Measurements from ENCODE around the gene LAMA3.
"Not testable (repeated sequence)": the region's sequence is repeated elsewhere in the genome, so short reads cannot be mapped to it uniquely, and the experiment has no call there.

LAMA3 gene

DNA sequence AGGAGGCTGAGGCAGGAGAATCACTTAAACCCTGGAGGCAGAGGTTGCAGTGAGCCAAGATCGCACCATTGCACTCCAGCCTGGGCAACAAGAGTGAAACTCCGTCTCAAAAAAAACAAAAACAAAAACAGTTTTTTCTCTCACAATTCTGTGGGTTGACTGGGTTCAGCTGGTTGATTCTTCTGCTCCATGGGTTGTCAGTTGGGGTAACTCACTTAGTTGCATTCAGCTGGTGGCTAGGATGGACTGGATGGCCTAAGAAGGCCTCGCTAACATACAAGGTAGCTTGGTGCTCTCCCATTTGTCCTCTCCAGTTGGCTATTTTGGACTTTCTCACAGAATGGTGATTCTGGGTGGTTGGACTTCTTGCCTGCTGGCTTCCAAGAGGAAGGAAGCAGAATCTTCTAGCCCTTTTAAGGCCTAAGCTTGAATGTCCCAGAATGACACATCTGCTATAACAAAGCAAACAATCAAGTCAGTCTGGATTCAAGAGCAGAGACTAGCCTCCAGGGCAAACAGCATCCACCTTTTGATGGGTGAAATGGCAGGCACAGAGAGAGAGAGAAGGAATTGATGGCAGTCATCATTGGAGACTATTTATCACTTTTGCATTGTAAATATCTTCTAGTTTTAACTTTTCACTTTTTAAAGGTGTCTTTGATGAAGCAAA is 17.9 kb downstream of the LAMA3 start:
- DNase-seq (ENCODE audit: low spot score) = no peak

DNA sequence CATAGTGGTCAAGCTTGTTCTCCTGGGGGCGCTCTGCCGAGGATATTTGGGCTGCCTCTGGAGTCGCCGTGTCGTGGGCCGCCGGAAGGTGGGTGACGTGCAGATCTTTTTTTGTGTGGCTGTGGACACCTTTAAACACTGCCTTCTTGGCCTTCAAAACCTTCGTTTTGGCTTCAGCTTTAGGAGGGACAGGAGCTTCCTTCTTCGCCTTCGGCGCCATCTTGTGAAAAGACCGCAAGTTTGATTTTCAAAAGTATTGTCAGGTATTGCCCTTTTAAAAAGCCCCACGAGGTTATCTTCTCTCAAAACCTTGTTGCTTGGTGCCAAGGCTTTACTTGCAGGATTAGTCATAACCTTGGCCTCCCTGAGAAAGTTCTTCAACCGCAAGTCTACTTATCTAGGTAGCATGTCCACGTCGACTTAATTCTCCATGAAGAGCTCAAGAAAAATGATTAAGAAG is 20.8 kb downstream of the LAMA3 start:
- no peak for DNase-seq (ENCODE audit: low spot score)

DNA sequence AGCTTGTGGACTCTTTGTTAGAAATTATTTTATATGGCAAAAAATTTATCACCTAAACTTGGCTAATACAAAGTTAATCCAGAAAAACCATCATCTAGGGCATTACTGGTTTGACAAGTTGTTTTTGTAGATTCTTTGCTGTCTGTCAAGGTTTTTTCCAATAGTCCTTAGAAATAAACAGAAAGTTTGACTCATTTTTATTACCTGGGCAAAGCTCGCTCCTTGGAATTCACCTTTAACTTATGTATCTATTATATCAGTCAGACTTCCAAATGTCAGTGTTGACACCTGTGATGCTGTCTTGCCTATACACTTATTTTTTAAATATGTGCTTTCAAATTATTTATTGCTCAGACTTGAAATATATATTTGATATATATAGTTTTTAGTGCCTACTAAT is 21.7 kb downstream of the LAMA3 start:
- no peak for DNase-seq (ENCODE audit: low spot score)

DNA sequence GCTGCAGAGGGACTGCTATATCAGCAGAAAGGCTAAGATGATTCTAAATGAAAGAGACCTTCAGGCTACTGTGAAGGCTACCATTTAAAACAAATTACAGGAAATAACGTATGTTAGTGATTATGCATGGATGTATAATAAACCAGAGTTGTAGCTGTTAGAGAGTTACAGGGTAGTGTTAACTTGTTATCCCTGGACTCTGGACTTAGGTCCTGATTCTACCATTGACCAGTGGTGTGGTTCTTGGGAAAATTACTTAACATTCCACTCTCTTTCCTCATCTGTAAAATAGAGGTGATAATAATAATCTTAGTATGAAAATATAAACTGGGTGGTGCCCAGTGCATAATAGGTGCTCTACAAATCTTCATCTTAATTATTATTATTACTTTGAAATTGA is 22.2 kb downstream of the LAMA3 start:
- DNase-seq (ENCODE audit: low spot score) = no peak

DNA sequence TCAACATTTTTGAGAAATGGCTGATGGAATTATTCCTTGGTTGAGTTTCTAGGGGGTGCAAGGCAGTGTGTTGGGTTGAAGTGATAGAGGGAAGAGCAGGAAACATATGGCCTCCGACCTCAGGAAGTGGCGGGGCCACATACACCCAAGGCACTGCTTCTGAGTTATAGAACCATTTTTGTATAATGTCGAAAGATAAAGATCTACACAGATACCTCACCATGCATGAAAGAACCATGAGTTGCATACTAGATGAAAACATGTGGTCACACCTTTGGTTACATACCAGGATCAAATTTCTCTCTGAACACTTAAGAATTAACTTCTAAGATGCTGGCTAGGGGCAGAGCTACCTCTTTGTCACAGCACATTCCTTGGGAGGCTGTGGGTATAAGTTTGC is 23.2 kb downstream of the LAMA3 start:
- no peak for DNase-seq (ENCODE audit: low spot score)

DNA sequence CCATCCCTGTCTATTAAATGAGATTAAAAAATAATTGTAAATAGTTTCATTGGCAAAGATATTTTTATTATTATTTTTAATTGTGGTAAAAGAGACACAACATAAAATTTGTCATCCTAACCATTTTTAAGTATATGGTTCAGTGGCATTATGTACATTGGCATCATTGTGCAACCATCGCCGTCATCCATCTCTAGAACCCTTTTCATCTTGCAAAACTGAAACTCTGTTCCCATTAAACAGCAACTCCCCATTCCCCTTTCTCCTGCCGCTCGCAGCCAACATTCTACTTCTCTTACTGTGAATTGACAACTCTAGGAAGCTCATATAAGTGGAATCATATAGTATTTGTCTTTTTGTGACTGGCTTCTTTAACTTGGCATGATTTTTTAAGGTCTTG is 25.3 kb downstream of the LAMA3 start:
- no peak for DNase-seq (ENCODE audit: low spot score)

DNA sequence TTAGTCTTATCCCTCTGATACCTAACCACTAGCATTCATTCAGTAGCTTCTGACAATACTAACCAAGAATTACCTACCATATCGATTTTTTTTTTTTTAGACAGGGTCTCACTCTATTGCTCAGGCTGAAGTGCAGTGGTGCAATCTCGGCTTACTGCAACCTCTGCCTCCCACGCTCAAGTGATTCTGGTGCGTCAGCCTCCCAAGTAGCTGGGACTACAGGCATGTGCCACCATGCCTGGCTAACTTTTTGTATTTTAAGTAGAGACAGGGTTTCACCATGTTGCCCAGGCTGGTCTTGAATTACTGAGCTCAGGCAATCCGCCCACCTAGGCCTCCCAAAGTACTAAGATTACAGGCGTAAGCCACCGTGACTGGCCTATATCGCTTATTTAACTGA is 26.8 kb downstream of the LAMA3 start:
- not testable (repeated sequence) for DNase-seq (ENCODE audit: low spot score)

DNA sequence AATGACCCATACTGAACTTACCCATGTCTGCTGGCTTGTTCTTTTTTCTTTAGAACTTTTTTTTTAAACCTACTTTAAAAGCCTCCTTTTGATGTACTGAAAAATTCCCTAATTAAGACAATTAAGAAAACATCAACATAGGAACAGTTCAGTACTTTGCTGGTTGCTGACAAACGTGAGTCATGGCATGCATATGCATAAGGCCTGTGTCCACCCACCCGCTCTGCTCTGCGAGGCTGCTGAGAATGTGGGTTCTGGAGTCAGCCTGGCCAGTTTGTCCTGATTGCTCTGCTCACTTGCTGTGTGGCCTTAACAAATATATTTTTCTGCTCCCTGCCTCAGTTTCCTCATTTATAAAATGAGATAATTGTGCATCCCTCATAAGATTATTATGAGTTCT is 27.3 kb downstream of the LAMA3 start:
- no peak for DNase-seq (ENCODE audit: low spot score)

DNA sequence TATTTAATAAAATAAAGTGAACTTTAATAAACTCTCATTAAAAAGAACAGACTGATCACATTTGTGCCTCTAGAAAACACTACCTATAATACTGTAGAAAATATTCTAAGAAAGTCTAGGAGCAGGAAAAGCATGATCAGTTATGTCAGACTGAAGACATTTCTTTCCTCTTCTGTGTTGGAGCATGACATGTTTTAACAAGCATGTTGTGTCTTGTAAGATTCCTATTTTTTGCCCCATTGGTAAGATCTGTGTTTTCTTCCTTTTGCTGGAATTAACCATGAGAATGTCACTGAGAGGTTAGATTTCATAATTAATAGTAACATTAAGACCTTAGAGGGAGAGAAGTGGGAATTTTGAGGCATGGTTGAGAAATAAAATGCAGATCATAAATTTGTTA is 27.7 kb downstream of the LAMA3 start:
- DNase-seq (ENCODE audit: low spot score) = no peak

DNA sequence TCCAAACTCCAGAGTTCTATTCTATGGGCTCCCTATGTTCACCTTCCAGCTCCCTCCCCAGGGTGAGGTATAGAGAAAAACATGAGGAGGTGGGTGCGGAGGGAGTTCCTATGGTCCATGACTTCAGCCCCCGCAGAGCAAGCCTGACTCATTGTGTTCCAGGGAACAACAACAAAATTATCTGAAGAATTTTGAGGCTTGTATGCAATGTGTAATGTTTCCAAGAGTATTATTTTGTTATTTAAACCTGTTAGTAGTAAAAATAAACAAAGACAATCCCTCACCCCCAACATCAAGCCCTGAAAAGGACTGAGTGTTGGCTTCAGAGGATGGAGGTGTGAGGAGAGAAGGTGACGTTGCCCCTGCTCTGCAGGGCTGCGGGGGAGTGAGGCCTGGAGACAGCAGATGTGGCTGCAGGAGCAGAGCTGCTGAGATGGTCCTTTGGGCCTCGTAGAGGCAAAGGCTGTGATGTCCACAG is 29.0 kb downstream of the LAMA3 start:
- no peak for DNase-seq (ENCODE audit: low spot score)

DNA sequence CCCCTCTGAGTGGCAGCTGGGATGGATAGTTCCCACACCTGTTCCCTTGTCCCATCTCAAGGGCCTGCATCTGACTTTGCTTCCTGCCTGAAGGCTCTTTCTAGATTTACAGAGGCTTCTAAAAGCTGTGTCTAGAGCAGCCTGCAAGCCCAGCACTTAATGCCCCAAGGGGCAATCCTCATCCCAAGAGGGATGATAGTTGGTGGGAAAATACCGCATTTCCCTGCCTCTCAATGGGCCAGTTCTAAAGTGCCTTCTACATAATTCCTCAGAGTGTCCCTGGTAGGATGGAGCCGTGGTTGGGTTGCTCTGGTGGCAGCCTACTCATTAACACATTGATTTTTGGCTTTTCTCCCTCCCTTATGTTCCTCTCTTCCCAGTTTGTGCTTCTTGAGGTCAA is 29.5 kb downstream of the LAMA3 start:
- DNase-seq (ENCODE audit: low spot score) = no peak

DNA sequence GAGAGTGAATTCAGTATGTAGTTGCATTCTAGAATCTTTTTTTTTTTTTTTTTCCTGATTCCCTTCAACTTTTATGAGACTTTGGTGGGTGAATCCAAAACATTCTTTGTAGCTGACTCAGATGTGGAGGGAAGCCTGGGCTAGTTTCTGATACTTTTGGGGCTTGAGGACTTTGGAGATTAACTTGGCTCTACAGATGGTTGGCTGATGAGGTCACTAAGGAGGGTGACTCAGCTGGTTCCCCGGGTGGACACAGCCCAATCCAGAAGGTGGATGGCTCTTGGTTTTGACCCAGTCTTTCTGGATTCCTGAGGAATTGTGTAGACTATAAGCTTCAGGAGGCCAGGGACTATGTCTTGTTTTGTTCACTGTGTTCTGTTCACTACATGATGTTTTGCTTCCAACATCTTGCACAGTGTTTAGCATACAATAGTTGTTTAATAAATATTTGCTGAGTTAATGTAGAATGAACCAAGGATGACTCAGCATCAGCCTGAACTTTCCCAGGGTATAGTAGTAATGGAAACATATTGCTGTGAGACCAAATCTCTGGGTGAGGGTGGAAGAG is 30.5 kb downstream of the LAMA3 start:
- DNase-seq (ENCODE audit: low spot score) = no peak

DNA sequence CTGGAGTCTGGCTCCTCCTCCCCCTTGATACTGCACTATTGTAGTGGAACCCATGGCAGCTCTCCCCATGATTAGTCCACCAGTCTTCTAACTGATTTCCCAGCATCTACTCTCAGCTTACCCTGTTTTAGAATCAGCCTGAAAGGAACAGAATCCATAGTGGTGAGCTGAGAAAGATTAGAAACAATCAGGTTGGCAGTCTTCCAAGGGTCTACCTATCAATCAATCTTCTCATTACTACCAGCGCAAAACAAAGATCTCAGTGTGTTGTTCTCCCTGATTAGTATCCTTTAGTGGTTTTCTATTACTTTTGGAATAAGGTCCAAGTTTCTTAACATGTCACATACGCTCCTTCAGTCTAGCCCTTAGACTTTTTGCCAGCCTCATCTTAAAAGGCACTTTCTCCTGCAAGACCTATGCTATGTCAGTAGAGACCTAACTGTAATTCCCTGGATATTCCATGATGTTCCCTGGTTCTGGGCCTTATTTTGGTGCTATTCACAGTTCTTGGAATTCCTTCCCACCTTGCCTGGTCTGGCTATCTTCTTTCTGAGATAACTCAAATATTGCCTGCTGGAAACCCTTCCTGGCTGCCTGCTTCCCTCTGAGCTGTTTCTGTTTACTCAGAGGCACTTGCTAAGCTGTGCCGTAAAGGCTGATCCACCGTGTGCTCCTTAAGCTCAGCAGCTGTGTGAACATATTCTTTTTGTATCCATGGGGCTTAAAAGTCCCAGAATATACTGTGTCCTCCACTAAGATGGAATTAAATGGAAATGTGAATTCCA is 32.6 kb downstream of the LAMA3 start:
- peak; percentile 58 for DNase-seq (ENCODE audit: low spot score)

DNA sequence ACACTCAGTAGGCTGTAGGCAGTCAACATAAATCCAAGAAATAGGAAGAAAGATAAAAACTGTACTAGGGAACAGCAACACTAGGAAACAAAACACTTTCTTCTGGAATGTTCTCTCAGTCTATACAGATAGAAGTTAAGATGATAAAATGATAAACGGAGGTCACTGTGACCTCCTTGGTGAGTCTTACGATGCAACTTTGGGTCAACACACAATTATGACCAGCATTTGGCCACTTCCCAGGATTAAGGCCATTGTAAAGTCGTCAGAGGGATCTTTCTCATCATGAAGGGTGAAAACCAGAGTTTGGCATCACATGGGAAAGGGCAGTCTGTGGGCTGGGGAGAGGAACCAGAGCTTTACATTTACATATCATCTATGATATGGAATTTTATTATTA is 33.4 kb downstream of the LAMA3 start:
- no peak for DNase-seq (ENCODE audit: low spot score)

DNA sequence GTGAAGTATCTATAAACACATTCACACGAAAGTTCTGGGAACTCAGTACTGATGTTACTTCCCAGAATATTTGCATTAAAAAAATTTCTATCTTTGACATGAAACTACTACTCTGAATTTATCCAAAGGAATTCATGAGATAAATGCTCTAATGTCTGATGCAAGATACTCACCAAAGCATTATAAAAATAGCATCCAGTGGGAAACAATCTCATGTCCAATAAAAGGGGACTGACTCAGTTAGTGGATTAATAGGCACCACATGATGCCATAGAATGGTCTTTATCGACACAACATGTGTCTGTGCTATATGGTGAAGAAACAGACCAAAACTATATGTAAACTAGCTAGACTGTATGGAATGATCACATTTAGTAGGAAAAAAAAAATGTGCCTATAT is 33.9 kb downstream of the LAMA3 start:
- DNase-seq (ENCODE audit: low spot score) = no peak

DNA sequence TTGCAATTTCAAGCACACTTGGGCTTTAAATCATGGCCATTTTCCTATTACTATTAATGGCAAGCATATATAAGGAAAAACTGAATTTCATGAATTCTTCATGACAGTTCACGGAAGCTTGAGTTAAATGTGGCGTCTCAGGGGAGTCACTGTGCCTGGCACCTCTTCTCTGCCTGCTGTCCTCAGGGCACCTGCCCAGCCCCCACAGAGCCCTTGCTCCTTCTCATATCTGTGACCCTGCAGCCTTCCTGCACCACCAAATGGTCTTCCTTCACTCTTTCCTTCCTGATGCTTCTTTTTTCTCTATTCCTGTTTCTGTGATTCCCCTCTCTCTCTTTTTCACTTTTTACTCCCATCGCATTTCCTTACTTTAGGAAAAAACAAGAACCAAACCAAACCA is 35.4 kb downstream of the LAMA3 start:
- no peak for DNase-seq (ENCODE audit: low spot score)

DNA sequence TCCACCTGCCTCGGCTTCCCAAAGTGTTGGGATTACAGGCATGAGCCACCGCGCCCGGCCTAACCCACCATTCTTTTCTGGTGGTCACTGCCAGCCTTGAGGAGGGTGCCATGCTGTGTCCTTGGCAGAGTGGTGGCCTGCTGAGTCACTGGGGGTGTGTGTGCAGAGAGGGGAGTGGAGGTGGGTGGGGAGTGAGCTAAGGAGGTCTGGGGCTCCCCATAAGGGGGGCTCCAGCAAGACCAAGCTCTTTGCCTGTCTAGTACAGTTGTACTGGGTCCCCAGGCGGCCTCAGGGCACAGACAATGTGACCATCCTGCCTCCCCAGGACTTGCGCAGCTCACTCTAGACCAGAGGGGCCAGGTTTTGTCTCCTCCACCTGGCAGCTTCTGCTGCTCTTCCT is 36.1 kb downstream of the LAMA3 start:
- no peak for DNase-seq (ENCODE audit: low spot score)

DNA sequence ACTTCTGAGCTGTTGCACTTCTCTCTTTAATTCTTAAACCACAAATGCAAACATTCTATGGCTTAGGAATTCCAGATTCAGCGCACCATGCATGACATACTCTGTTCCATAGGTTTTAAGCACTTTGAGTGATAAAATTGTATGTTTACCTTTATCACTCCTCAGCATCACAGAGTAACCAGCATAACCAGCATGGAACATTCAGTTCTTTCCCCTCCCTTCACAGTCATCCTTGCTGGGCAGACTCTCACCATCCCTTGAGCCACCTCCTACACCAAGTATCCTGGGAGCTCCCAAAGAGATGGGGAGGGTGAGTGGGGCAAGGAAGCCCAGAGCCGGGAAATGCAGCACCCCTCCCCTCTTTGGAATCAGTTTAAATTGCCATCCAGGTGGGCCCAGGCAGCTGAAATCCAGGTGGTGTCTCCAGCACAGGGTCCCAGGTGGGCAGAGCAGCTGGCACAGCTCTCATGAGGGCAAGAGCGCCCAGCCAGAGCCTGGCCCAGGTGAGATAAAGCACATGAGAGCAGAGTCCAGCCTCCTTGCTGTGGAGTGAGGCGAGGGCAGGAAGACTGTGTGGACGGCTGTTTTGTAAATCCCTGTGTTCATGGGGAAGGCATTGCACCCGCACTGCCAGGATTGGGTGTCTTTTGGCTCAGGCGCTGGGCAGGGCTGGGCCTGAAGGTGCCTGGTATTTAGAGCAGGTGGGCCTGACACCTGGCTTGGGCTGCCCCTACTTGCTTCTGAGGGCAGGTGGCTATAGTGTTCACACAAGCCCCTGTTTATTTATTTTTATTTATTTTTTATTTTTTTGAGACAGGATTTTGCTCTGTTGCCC is 36.8 kb downstream of the LAMA3 start:
- no peak for DNase-seq (ENCODE audit: low spot score)

DNA sequence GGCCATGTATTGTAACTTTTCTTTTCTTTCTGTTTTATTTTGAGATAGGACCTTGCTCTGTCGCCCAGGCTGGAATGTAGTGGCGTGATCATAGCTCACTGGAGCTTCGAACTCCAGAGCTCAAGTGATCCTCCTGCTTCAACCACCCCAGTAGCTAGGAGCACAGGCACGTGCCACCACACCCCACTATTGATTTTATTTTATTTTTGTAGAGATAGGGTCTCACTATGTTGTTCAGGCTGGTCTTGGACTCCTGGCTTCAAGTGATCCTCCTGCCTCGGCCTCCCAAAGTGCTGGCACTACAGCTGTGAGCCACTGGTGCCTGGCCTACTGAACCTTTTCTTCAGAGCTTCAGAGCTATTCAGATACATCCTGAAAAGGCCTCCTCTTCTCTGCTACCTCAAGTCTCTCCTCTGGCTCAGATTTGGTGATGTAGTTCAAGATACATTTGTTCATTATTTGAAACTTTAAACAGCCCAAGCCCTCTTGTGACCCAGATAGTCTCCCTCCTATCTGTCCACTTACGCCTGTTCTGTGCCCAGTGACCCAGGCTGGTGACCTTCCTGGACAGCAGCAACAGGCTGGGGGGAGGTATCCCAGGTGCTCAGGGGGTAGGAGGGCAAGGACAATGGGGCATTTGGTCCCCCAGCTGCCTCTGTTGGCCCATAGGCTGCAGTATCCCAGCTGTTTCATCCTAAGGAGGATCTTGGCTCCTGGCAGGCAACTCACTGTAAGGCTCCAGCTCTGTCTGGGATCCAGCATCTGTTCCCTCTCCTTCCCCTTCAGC is 38.6 kb downstream of the LAMA3 start:
- no peak for DNase-seq (ENCODE audit: low spot score)

DNA sequence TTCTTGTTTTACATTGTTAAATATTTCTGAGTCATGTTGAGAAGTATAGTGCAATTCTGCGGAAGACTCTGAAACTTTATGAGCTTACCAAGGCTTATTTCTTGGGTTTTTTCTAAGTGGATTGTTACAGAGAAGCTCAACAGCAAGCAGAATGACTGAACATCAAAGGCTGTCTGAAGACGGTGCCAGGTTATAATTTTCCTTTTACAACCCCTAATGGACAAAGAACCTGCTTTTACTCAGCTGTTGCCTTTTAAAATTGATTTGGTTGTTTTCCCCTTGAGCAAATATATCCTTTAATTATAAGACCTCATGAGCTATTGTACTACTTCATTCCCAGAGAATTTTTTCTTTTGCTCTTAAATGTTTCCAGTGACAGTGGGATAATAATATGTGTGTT is 41.6 kb downstream of the LAMA3 start:
- no peak for DNase-seq (ENCODE audit: low spot score)

DNA sequence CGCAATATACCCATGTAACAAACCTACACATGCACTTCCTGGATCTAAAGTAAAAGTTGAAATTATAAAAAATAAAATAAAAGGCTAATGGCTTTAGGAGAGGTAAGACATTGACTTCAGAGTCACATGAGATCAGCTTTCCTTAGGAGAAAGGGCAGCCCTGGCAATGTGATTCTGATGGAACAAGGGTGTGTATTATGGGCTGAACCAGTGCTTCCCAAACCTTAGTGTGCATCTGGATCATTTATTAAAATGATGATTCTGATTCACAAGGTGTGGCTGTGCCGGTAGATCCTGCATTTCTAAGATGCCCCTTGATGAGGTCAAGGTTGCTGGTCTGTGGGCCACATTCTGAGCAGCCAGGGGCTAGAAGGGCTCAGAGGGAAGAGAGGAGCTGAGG is 42.6 kb downstream of the LAMA3 start:
- no peak for DNase-seq (ENCODE audit: low spot score)

DNA sequence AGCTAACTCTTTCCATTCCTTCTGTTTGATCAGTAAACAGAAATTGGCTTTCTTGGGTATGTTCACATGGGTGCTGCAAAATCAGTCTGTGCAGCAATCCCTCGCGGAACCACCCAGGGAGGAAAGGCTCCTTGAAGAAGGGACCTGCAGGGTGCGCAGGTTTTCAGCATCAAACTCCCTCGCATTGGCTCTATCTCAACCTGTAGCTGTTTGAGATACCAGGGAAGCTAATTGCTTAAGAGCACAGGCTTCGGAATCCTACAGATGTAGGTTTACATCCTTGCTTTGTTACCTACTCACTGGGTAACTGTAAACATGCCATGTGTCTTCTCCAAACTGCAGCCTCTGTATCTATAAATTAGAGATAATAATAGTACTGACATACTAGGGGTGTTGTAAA is 43.2 kb downstream of the LAMA3 start:
- DNase-seq (ENCODE audit: low spot score) = no peak
